B cell (primary cell): ENCODE measurements around the gene FAM13B.

ENCODE experiments used
- EZH2 ChIP-seq: IDR thresholded peaks from 2 replicates; pipeline ENCODE4 v1.6.1; 2012; ENCODE audit warnings: borderline replicate concordance, low read depth, mild to moderate bottlenecking, moderate library complexity, low read length; ENCODE audit not compliant: insufficient read depth, poor library complexity, severe bottlenecking
- TF ChIP-seq, protein P1 (sequence below): fragments of 200-600 bp; IDR thresholded peaks from one replicate; pipeline ENCODE4 v1.8.0; 2022; ENCODE audit warnings: antibody characterized with exemption, mild to moderate bottlenecking

- TF ChIP-seq, protein P1, sequence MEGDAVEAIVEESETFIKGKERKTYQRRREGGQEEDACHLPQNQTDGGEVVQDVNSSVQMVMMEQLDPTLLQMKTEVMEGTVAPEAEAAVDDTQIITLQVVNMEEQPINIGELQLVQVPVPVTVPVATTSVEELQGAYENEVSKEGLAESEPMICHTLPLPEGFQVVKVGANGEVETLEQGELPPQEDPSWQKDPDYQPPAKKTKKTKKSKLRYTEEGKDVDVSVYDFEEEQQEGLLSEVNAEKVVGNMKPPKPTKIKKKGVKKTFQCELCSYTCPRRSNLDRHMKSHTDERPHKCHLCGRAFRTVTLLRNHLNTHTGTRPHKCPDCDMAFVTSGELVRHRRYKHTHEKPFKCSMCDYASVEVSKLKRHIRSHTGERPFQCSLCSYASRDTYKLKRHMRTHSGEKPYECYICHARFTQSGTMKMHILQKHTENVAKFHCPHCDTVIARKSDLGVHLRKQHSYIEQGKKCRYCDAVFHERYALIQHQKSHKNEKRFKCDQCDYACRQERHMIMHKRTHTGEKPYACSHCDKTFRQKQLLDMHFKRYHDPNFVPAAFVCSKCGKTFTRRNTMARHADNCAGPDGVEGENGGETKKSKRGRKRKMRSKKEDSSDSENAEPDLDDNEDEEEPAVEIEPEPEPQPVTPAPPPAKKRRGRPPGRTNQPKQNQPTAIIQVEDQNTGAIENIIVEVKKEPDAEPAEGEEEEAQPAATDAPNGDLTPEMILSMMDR: no peak
- TF ChIP-seq EZH2: no peak
Measured at GRCh38 chr5:138021771-138022170, 11.1 kb downstream of the FAM13B start.
